Measurements from ENCODE around the gene OVCA2.

Gene OVCA2

GRCh38 chr17:2041561-2042389, at the start of gene OVCA2:
Gene OVCA2, plus strand, starts transcription at chr17:2042022. Its CDS starts 26 bp downstream, at chr17:2042048.
- peak; percentile 95 for DNase-seq

- DNase-seq = no peak
These were observed 49.3 kb upstream of the OVCA2 start for GRCh38 chr17:1992541-1992940.

GRCh38 chr17:1994707-1995106, 47.1 kb upstream of the OVCA2 start:
- no peak for DNase-seq

GRCh38 chr17:1995321-1995892, 46.4 kb upstream of the OVCA2 start:
- no peak for DNase-seq

- peak; percentile 4 for DNase-seq
These were observed 45.7 kb upstream of the OVCA2 start for GRCh38 chr17:1995907-1996799.

GRCh38 chr17:1996800-1997288, 45.0 kb upstream of the OVCA2 start:
- peak; percentile 26 for DNase-seq

- peak; percentile 58 for DNase-seq
These were observed 44.4 kb upstream of the OVCA2 start for GRCh38 chr17:1997289-1997926.

GRCh38 chr17:1997927-1998742, 43.7 kb upstream of the OVCA2 start:
- DNase-seq = peak; percentile 84

- DNase-seq = peak; percentile 83
These were observed 42.1 kb upstream of the OVCA2 start for GRCh38 chr17:1999557-2000251.

- peak; percentile 6 for DNase-seq
These were observed 39.0 kb upstream of the OVCA2 start for GRCh38 chr17:2002767-2003329.

- DNase-seq = no peak
These were observed 38.3 kb upstream of the OVCA2 start for GRCh38 chr17:2003525-2003924.

GRCh38 chr17:2004435-2004952, 37.3 kb upstream of the OVCA2 start:
- DNase-seq = no peak

- DNase-seq = no peak
These were observed 33.3 kb upstream of the OVCA2 start for GRCh38 chr17:2008332-2009126.

- DNase-seq = no peak
These were observed 32.1 kb upstream of the OVCA2 start for GRCh38 chr17:2009737-2010136.

GRCh38 chr17:2011411-2012371, 30.1 kb upstream of the OVCA2 start:
- DNase-seq = peak; percentile 63

GRCh38 chr17:2012499-2012898, 29.3 kb upstream of the OVCA2 start:
- DNase-seq = no peak

- peak; percentile 14 for DNase-seq
These were observed 28.4 kb upstream of the OVCA2 start for GRCh38 chr17:2013220-2013993.

- DNase-seq = no peak
These were observed 27.9 kb upstream of the OVCA2 start for GRCh38 chr17:2013994-2014317.

Data from NCI-H69 (cell line).